ENCODE measurements around the gene SEL1L2. TPM values are rescaled to one million over a fixed set of nuclear protein-coding genes. Genes with fewer than 3 reads are reported as not detected.
A peak's percentile ranks its signal among the peaks of the same experiment; 100 is the strongest.

Gene SEL1L2
- total RNA-seq, 2 donors from 2014 or later: not detected

DNA sequence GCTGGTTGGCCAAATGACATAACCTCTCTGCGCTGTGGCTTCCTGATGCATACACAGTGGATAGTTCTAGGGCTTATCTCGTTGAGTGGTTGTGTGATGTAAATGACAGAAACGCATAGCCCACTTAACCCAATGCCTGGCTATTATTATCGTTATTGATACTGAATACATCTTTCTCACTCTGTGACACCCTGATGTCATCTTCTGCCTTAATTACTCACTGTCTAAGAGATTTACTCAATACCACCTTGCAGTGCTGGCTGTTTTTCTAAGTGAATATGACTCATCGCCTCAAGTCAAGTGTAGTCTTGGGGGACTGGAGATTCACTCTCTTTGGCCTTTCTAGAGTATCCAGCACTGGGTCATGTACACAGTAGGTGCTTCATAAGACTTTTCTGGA lies 132.0 kb downstream of the SEL1L2 start:
- Histone ChIP-seq H3K36me3 (replicated peaks in 1 of 2; ENCODE audit: insufficient read depth in 1 of 2, low read depth in 2 of 2) (no peaks in the 10 kb centered on the region), H3K27ac (no peak overlapping the region), H3K4me3 (no peak overlapping the region), H3K27me3 (no peaks in the 10 kb centered on the region), H3K9me3 (no peaks in the 10 kb centered on the region), H3K4me1 (no peaks in the 10 kb centered on the region)
- intact Hi-C loops (cut with DNase I): no loop called here
- TF ChIP-seq POLR2A (IDR thresholded peaks at IDR 0.05): no peak
- TF ChIP-seq, protein P1, sequence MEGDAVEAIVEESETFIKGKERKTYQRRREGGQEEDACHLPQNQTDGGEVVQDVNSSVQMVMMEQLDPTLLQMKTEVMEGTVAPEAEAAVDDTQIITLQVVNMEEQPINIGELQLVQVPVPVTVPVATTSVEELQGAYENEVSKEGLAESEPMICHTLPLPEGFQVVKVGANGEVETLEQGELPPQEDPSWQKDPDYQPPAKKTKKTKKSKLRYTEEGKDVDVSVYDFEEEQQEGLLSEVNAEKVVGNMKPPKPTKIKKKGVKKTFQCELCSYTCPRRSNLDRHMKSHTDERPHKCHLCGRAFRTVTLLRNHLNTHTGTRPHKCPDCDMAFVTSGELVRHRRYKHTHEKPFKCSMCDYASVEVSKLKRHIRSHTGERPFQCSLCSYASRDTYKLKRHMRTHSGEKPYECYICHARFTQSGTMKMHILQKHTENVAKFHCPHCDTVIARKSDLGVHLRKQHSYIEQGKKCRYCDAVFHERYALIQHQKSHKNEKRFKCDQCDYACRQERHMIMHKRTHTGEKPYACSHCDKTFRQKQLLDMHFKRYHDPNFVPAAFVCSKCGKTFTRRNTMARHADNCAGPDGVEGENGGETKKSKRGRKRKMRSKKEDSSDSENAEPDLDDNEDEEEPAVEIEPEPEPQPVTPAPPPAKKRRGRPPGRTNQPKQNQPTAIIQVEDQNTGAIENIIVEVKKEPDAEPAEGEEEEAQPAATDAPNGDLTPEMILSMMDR (IDR thresholded peaks at IDR 0.05): no peak
- WGBS, 2 donors: 85 to 94% methylated on average over 5 of the region's 5 CpGs
- ATAC-seq (no peak), DNase-seq (no peak)

DNA sequence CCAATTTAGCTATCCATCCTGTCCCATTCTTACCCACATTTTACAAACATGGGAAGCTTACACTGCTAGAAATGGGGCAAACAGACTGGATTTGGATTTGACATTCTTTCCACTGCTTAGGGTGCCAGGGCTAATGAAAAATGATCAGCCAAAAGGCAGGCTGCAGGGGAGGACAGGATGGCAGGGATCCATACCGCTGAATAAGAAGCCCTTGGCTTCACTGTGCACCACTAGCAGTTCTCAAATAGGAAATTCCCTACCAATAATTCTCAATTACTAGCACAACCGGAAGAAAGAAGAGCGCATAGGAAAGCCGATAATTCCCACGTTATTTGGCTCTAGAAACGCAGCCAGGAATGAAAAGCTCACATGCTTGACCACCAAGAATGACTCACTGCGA lies 132.5 kb downstream of the SEL1L2 start:
- intact Hi-C loops (cut with DNase I): no loop called here
- ATAC-seq (no peak), DNase-seq (no peak)
- H3K27ac ChIP-seq: no peak overlapping the region
- no peaks in the 10 kb centered on the region for H3K27me3 ChIP-seq
- 72 to 74% methylated on average over 7 of the region's 7 CpGs for WGBS, 2 donors
- TF ChIP-seq POLR2A (IDR thresholded peaks at IDR 0.05): no peak
- TF ChIP-seq, protein P1 (IDR thresholded peaks at IDR 0.05): no peak
- H3K4me3 ChIP-seq: no peak overlapping the region
- no peaks in the 10 kb centered on the region for H3K4me1 ChIP-seq
- no peaks in the 10 kb centered on the region for H3K9me3 ChIP-seq
- no peaks in the 10 kb centered on the region for H3K36me3 ChIP-seq (replicated peaks in 1 of 2; ENCODE audit: insufficient read depth in 1 of 2, low read depth in 2 of 2)

DNA sequence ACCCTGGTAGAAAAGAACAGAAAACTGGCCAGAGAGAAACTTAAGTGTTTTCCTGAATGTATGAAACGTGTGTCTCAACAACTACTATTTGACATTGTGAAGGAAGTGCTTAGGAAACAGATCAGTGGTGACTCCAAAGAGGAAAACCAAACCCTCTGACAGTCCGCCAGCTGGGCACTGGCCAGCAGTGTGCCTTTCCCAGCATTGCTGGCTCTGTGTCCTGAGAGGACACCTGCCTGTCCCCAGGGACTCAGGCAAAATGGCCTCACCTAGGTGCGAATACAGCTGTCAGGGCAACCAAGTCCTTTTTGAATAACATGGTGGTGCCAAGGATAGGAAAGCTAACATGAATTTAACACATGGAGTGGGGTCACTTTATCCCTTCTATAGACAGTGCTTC lies 133.1 kb downstream of the SEL1L2 start:
- TF ChIP-seq POLR2A (IDR thresholded peaks at IDR 0.05): no peak
- TF ChIP-seq, protein P1 (IDR thresholded peaks at IDR 0.05): no peak
- no peaks in the 10 kb centered on the region for H3K4me1 ChIP-seq
- no peaks in the 10 kb centered on the region for H3K9me3 ChIP-seq
- DNase-seq (peak in 1 of 4 donors; percentile 16), ATAC-seq (no peak)
- H3K27me3 ChIP-seq: no peaks in the 10 kb centered on the region
- H3K36me3 ChIP-seq (replicated peaks in 1 of 2; ENCODE audit: insufficient read depth in 1 of 2, low read depth in 2 of 2): no peaks in the 10 kb centered on the region
- intact Hi-C loops (cut with DNase I): no loop called here
- WGBS, 2 donors: 45 to 52% methylated on average over 3 of the region's 3 CpGs
- H3K27ac ChIP-seq: no peak overlapping the region
- no peak overlapping the region for H3K4me3 ChIP-seq

DNA sequence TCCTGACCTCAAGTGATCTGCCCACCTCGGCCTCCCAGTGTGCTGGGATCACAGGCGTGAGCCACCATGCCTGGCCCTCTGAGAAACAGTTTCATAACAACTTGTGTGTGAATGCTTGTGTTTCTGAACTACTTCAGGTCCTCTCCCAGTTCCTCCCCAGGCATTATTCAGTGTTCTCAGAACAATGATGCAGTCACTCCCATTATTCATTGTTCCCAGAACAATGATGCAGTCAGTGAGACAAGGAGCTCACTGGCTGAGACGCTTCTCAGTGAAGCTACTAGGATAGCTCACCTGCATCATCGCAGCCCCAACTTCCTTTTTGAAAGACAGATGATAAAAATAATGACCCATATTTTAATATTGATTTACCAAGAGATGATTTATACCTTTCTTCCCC lies 134.1 kb downstream of the SEL1L2 start:
- intact Hi-C loops (cut with DNase I): no loop called here
- 62 to 71% methylated on average over 3 to 4 of the region's 4 CpGs for WGBS, 2 donors

DNA sequence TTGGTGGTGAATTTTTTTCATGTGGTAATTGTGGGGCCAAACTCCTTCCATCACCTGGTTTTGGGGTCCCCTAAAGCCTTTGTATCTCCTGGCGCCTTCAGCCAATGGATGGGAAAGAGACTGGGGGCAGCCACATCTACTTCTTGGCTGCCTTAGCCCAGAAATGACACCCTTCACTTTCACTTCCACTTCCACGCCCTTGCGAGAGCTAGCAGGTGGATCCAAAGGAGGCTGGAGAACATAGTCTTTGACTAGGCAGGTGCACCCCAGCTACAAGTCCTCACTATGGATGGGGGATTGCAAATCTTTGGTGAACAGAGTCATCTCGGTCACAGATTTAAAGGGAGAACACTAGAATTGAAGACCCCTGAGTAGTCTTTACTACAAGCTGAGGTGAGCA lies 134.8 kb downstream of the SEL1L2 start:
- Histone ChIP-seq H3K27me3 (no peaks in the 10 kb centered on the region), H3K9me3 (no peaks in the 10 kb centered on the region), H3K4me1 (no peaks in the 10 kb centered on the region), H3K36me3 (replicated peaks in 1 of 2; ENCODE audit: insufficient read depth in 1 of 2, low read depth in 2 of 2) (no peaks in the 10 kb centered on the region), H3K27ac (no peak overlapping the region), H3K4me3 (no peak overlapping the region)
- 67 to 79% methylated on average over 4 of the region's 4 CpGs for WGBS, 2 donors
- TF ChIP-seq, protein P1 (IDR thresholded peaks at IDR 0.05): no peak
- TF ChIP-seq POLR2A (IDR thresholded peaks at IDR 0.05): no peak
- no peak for DNase-seq
- ATAC-seq: no peak
- intact Hi-C loops (cut with DNase I): no loop called here

More for the DNA sequence above, 134.1 kb downstream of the SEL1L2 start:
- no peak for DNase-seq
- no peaks in the 10 kb centered on the region for H3K4me1 ChIP-seq
- no peak for ATAC-seq
- no peak overlapping the region for H3K27ac ChIP-seq
- H3K36me3 ChIP-seq (replicated peaks in 1 of 2; ENCODE audit: insufficient read depth in 1 of 2, low read depth in 2 of 2): no peaks in the 10 kb centered on the region
- no peak overlapping the region for H3K4me3 ChIP-seq
- H3K9me3 ChIP-seq: no peaks in the 10 kb centered on the region
- H3K27me3 ChIP-seq: no peaks in the 10 kb centered on the region
- no peak for TF ChIP-seq POLR2A (IDR thresholded peaks at IDR 0.05)
- TF ChIP-seq, protein P1 (IDR thresholded peaks at IDR 0.05): no peak
